Measurements from ENCODE around the gene GPR152. TPM values are rescaled to one million over a fixed set of nuclear protein-coding genes. Genes with fewer than 3 reads are reported as not detected.

GPR152 gene
- total RNA-seq, 1 experiment from 2014 or later: not detected

GRCh38 chr11:67441098-67441563 is 11.4 kb downstream of the GPR152 start:
- H3K4me2 ChIP-seq (ENCODE audit: low read length): no peak overlapping the region
- DNase-seq (ENCODE audit: low read depth, low spot score) (no peak), ATAC-seq (no peak)
- TF ChIP-seq ZNF274 (IDR thresholded peaks at IDR 0.05; ENCODE audit: low read depth, low read length) (no peak), SRF (IDR thresholded peaks at IDR 0.05; ENCODE audit: low read depth) (no peak), ZFX (IDR thresholded peaks at IDR 0.05) (no peak), SP1 (IDR thresholded peaks at IDR 0.05; ENCODE audit: low read depth) (no peak), TCF7L2 (IDR thresholded peaks at IDR 0.05; ENCODE audit: borderline replicate concordance, extremely low read depth, insufficient read depth, insufficient read length) (no peak), CBX3 (IDR thresholded peaks at IDR 0.05; ENCODE audit: low read depth) (no peak), RAD21 (IDR thresholded peaks at IDR 0.05; ENCODE audit: low read depth) (no peak), SIN3A (IDR thresholded peaks at IDR 0.05; ENCODE audit: low read depth) (no peak), CEBPB (IDR thresholded peaks at IDR 0.05; ENCODE audit: low read depth) (no peak), YY1 (IDR thresholded peaks at IDR 0.05; ENCODE audit: extremely low read depth, insufficient replicate concordance, low read depth, low read length) (no peak), ELF1 (IDR thresholded peaks at IDR 0.05; ENCODE audit: borderline replicate concordance, low read depth) (no peak), EZH2phosphoT487 (IDR thresholded peaks at IDR 0.05; ENCODE audit: borderline replicate concordance) (no peak), CTCF (IDR thresholded peaks at IDR 0.05 in 2 of 3, conservative IDR thresholded peaks at IDR 0.05 in 1 of 3; ENCODE audit: borderline replicate concordance in 1 of 3, insufficient read depth in 1 of 3, low read depth in 2 of 3, low read length in 2 of 3) (no peak), EZH2 (IDR thresholded peaks at IDR 0.05) (no peak)
- TF ChIP-seq, protein P1, sequence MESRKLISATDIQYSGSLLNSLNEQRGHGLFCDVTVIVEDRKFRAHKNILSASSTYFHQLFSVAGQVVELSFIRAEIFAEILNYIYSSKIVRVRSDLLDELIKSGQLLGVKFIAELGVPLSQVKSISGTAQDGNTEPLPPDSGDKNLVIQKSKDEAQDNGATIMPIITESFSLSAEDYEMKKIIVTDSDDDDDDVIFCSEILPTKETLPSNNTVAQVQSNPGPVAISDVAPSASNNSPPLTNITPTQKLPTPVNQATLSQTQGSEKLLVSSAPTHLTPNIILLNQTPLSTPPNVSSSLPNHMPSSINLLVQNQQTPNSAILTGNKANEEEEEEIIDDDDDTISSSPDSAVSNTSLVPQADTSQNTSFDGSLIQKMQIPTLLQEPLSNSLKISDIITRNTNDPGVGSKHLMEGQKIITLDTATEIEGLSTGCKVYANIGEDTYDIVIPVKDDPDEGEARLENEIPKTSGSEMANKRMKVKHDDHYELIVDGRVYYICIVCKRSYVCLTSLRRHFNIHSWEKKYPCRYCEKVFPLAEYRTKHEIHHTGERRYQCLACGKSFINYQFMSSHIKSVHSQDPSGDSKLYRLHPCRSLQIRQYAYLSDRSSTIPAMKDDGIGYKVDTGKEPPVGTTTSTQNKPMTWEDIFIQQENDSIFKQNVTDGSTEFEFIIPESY (IDR thresholded peaks at IDR 0.05; ENCODE audit: extremely low read depth, insufficient replicate concordance, low read length): no peak
- ChIA-PET RAD21 (ENCODE audit: low non-redundant PET in 1 of 2, low total read pairs in 2 of 2, uncharacterized antibody in 2 of 2, unreplicated experiment in 2 of 2) (interaction anchor here in 1 of 2 experiments (0.7 kb wide), 1 partner anchor 155 kb away, joined by 3 read pairs; no protein-coding TSS in a partner anchor), CTCF (no interaction called here), POLR2A (no interaction called here)
- peaks cover 0 to 2% of the 10 kb centered on the region in 2 experiments; a peak in 1 of 4 replicates for H3K36me3 ChIP-seq (ENCODE audit: control insufficient read depth in 1 of 2, insufficient read depth in 2 of 2, low read length in 2 of 2)
- H3K27ac ChIP-seq (ENCODE audit: low read depth, low read length): peak overlapping the region; percentile 32; the same call in 1 of the 2 replicates
- H2AFZ ChIP-seq (ENCODE audit: low read depth, low read length, poor library complexity, severe bottlenecking): no peak overlapping the region
- H3K27me3 ChIP-seq (ENCODE audit: insufficient read depth, low read length): no peaks in the 10 kb centered on the region
- peaks cover 7% of the 10 kb centered on the region; the same call in 1 of the 2 replicates for H3K79me2 ChIP-seq (ENCODE audit: insufficient read depth, low read length)
- BruUV-seq (replicated peaks): no TSS peak
- no peaks in the 10 kb centered on the region for H3K9me3 ChIP-seq (ENCODE audit: control insufficient read depth in 1 of 2, insufficient read depth in 1 of 2, low read depth in 1 of 2, low read length in 2 of 2)
- no peak overlapping the region for H3K4me3 ChIP-seq (replicated peaks in 1 of 2; ENCODE audit: low read depth in 1 of 2, low read length in 2 of 2)
- intact Hi-C loops (cut with micrococcal nuclease): no loop called here
- no peaks in the 10 kb centered on the region for H4K20me1 ChIP-seq (ENCODE audit: insufficient read depth)
- H3K9me2 ChIP-seq (ENCODE audit: insufficient read depth): no peaks in the 10 kb centered on the region
- H3K4me1 ChIP-seq (ENCODE audit: control insufficient read depth in 1 of 2, insufficient read depth in 2 of 2, low read length in 2 of 2): peaks cover 6 to 34% of the 10 kb centered on the region in 2 experiments; a peak in 3 of 4 replicates
- no peak overlapping the region for H3K9ac ChIP-seq (ENCODE audit: low read length)

Measured in HCT116 (cell line).